ENCODE measurements around the gene ABL1.

DNA sequence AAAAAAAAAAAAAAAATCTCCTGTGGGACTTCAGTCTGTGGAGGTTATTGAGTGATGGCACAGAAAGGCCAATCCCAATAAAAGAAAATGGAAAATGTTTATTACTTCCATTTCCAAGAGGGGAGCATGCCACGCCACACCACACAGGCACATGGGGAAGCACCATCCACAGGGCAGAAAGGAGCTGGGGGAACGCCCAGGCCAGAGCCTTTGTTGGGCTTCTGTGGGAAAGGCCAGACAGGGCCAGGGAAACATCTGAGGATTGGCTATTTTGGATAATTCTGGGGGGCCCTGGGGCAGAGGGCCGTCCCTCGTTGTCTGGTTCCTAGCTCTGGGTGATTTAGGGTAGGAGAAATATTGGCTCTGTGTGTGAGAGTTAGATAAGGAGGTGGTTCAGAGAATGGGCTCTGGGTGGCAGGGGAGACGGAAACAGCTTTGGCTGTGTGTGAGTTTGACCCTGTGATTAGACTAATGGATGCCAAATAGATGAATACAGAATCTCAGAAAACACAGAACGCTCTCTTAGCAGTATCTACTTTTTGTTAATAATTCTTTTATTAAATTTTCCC is 49.0 kb upstream of the ABL1 start:
- no peak for TF ChIP-seq POLR2A (IDR thresholded peaks at IDR 0.05; ENCODE audit: low read depth)
- TF ChIP-seq, protein P1, sequence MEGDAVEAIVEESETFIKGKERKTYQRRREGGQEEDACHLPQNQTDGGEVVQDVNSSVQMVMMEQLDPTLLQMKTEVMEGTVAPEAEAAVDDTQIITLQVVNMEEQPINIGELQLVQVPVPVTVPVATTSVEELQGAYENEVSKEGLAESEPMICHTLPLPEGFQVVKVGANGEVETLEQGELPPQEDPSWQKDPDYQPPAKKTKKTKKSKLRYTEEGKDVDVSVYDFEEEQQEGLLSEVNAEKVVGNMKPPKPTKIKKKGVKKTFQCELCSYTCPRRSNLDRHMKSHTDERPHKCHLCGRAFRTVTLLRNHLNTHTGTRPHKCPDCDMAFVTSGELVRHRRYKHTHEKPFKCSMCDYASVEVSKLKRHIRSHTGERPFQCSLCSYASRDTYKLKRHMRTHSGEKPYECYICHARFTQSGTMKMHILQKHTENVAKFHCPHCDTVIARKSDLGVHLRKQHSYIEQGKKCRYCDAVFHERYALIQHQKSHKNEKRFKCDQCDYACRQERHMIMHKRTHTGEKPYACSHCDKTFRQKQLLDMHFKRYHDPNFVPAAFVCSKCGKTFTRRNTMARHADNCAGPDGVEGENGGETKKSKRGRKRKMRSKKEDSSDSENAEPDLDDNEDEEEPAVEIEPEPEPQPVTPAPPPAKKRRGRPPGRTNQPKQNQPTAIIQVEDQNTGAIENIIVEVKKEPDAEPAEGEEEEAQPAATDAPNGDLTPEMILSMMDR (IDR thresholded peaks at IDR 0.05) = no peak
- no peak for TF ChIP-seq POLR2AphosphoS5 (IDR thresholded peaks at IDR 0.05)
- TF ChIP-seq EP300 (IDR thresholded peaks at IDR 0.05) = no peak
